HUES64 (cell line): ENCODE data around the gene FAM170A. TPM values are rescaled to one million over a fixed set of nuclear protein-coding genes. Genes with fewer than 3 reads are reported as not detected.

Source experiments
- H3K27ac ChIP-seq: 2 replicates; pipeline ENCODE4 v1.7.0; 2013; ENCODE audit warnings: low read depth, low read length, inconsistent platforms
- H3K27me3 ChIP-seq: 2 replicates; pipeline ENCODE4 v1.6.1; 2013; ENCODE audit warnings: mild to moderate bottlenecking, low read length; ENCODE audit not compliant: insufficient read depth
- H3K36me3 ChIP-seq: 2 replicates; pipeline ENCODE4 v1.6.1; 2013; ENCODE audit warnings: mild to moderate bottlenecking, low read length; ENCODE audit not compliant: insufficient read depth
- H3K4me1 ChIP-seq: 2 replicates; pipeline ENCODE4 v1.6.1; 2013; ENCODE audit warnings: mild to moderate bottlenecking, low read length, moderate library complexity; ENCODE audit not compliant: insufficient read depth
- H3K4me3 ChIP-seq: 2 replicates; pipeline ENCODE4 v1.5.1; 2013; ENCODE audit warnings: mild to moderate bottlenecking, low read length, moderate library complexity
- H3K9ac ChIP-seq: 2 replicates; pipeline ENCODE4 v1.6.1; 2013; ENCODE audit warnings: mild to moderate bottlenecking, low read depth, low read length
- H3K9me3 ChIP-seq: 2 replicates; pipeline ENCODE4 v1.6.1; 2013; ENCODE audit warnings: low read depth, low read length; ENCODE audit not compliant: insufficient read depth
- WGBS: fragments of 150-250, 120-280 bp; methylation state at CpG from one replicate; pipeline ENCODE4 v1.1.7; 2013; ENCODE audit warnings: missing lambda C conversion rate; 5-methylcytosine and 5-hydroxymethylcytosine counted together
- polyA plus RNA-seq, 2 experiments: library from polyadenylated mRNA; stranded (reverse); fragments of 50-300 nt; gene quantifications; one replicate each; pipeline ENCODE4 v1.2.3, GENCODE V29; 2013

Gene FAM170A, protein sequence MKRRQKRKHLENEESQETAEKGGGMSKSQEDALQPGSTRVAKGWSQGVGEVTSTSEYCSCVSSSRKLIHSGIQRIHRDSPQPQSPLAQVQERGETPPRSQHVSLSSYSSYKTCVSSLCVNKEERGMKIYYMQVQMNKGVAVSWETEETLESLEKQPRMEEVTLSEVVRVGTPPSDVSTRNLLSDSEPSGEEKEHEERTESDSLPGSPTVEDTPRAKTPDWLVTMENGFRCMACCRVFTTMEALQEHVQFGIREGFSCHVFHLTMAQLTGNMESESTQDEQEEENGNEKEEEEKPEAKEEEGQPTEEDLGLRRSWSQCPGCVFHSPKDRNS
- 0.25 TPM for polyA plus RNA-seq (2013, experiment 1 of 2)
- polyA plus RNA-seq (2013, experiment 2 of 2): not detected

DNA sequence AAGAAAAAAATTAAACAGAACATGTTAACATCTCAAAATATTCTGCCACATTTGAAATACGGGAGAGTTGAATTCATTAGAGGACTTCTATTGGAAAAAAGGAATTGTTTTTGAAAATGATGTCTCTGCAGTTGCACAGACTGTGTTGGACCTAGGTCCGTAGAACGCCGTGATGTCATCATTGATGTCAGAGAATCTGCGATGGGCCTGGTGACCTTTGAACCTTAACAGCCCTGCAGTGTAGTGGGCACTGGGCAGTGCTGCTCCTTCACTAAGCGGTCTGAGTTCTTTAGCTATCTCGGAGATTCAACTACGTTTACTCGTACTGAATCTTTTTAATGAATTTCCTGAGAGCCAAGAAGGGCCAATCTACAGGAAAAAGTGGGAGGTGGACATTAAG, at the start of gene FAM170A:
FAM170A (plus strand) TSS at position 220 of the 400 bp plus-strand sequence. CDS start 211 bp downstream, outside the sequence.
- Histone ChIP-seq H3K27me3 (no peaks in the 10 kb centered on the region), H3K4me1 (no peaks in the 10 kb centered on the region), H3K27ac (no peak within 1 kb of the TSS), H3K36me3 (no peaks in the 10 kb centered on the region), H3K9me3 (no peaks in the 10 kb centered on the region), H3K9ac (no peak within 1 kb of the TSS), H3K4me3 (no peak within 1 kb of the TSS)
- 96% methylated on average over 9 of the region's 9 CpGs for WGBS

DNA sequence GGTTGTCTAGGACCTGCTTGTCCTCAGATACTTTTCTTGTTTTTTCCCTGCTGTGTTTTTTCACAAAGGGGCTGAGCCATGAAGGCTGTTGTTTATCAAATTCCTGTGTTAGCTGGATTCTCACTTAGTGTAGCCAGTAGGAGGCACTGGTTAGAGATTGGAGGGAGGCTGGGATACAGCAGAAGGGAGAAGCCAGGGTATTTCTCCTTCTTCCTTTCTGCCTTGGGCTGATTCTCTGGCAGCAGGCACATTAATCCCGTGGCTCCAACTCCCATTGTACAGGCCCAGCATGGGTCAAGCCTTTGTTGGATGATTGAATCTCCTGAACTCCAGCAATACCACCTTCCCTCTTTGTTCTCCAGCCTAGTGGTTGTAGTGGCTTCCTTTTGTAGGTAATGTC, 46.4 kb upstream of the FAM170A start:
- Histone ChIP-seq H3K9ac (no peak overlapping the region), H3K36me3 (no peaks in the 10 kb centered on the region), H3K27ac (peak overlapping the region; percentile 5; the same call in 1 of the 2 replicates), H3K4me3 (no peak overlapping the region), H3K4me1 (peaks cover 28% of the 10 kb centered on the region), H3K9me3 (no peaks in the 10 kb centered on the region), H3K27me3 (no peaks in the 10 kb centered on the region)
- WGBS: 50% methylated on average over 1 of the region's 1 CpG

DNA sequence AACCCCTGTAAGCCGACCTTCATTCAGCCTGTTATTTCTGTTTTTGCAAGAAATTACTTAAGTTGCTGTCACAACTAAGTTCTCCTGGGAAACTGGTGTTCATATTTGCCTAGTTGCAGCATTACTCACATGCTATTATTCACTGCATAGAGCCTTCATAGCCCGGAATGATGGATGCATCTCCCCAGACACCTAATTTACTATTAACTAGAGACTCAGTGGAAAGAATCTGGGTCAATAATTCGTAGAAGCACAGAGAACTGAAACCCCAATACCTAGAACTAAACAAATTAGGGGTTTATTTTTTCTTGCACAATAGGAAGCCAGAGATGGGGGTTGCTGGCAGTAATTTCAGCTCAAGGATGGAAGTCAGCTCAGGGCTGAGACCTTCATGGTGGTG, 45.7 kb upstream of the FAM170A start:
- Histone ChIP-seq H3K27me3 (no peaks in the 10 kb centered on the region), H3K27ac (no peak overlapping the region), H3K9ac (no peak overlapping the region), H3K4me3 (no peak overlapping the region), H3K9me3 (peaks cover 2% of the 10 kb centered on the region; the same call in 1 of the 2 replicates), H3K4me1 (peaks cover 28% of the 10 kb centered on the region), H3K36me3 (no peaks in the 10 kb centered on the region)
- 79% methylated on average over 3 of the region's 3 CpGs for WGBS

DNA sequence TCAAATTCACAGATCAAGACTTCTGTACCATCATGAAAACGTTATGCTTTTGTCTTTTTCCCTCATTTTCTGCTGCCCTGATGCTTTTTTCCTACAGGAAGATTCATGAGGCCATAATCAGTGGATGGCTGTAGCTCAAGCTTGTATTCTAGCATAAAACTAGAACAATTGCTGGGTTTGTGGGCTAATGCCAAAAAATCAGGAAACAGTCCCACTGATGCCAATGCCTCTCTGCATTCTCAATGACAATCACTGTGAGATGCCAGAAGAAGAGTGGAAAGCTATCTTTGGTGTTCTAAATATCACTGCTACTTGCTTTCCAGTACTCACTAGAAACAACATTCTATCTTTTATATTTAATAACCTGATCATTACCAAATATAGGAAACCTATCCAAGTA, 33.3 kb upstream of the FAM170A start:
- 92% methylated on average over 1 of the region's 1 CpG for WGBS
- no peak overlapping the region for H3K4me3 ChIP-seq
- H3K27ac ChIP-seq: no peak overlapping the region
- H3K36me3 ChIP-seq: no peaks in the 10 kb centered on the region
- no peak overlapping the region for H3K9ac ChIP-seq
- H3K27me3 ChIP-seq: no peaks in the 10 kb centered on the region
- no peaks in the 10 kb centered on the region for H3K4me1 ChIP-seq
- peaks cover 6% of the 10 kb centered on the region; the same call in 1 of the 2 replicates for H3K9me3 ChIP-seq

DNA sequence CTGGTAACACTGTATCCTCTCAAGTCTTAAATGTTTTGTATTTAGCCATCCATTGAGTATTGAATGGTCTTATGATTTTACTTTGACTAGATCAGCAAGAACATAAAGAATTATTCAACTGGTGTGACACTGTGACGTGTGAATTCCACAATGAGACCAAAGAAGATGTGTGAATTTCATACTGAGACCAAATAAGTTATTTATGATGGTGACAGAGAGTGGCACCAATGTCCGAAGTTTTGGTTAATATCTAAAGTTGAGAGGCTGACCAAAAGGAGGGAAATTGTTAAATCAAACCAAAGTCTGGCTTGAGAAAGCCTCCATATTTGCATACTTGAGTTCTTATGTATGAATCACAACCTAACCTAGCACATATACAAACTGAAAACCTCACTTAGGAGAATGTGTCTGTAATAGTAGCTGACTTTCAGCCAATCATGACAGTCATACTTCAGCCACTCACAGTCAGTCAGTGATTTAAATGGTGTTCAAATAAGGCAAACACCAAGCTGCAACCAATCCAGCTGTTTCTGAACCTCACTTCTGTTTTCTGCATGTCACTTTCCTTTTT, 31.5 kb upstream of the FAM170A start:
- 87% methylated on average over 2 of the region's 2 CpGs for WGBS

DNA sequence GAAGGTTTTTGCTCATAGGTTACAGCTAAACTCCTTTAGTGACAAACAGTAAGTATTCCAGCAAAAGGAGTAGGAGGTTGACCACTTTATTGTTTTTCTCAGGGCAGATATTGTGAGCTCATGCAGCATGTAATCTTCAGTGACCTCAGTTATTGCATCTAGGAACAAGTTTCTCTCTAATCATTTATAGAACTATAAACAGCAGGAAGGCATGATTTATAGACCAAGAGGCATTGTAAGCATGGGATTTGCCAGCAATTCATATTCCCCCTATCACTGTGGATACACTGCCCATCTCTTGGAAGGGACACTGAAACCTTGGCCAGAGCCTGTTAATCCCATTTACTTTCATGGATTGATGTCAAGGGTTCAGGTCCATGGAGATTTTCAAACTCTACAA, 15.4 kb upstream of the FAM170A start:
- H3K27ac ChIP-seq: no peak overlapping the region

More for the DNA sequence above, 31.5 kb upstream of the FAM170A start:
- peaks cover 6% of the 10 kb centered on the region; the same call in 1 of the 2 replicates for H3K9me3 ChIP-seq
- H3K9ac ChIP-seq: no peak overlapping the region
- H3K27me3 ChIP-seq: no peaks in the 10 kb centered on the region
- no peak overlapping the region for H3K4me3 ChIP-seq
- H3K36me3 ChIP-seq: no peaks in the 10 kb centered on the region
- no peak overlapping the region for H3K27ac ChIP-seq
- H3K4me1 ChIP-seq: no peaks in the 10 kb centered on the region

DNA sequence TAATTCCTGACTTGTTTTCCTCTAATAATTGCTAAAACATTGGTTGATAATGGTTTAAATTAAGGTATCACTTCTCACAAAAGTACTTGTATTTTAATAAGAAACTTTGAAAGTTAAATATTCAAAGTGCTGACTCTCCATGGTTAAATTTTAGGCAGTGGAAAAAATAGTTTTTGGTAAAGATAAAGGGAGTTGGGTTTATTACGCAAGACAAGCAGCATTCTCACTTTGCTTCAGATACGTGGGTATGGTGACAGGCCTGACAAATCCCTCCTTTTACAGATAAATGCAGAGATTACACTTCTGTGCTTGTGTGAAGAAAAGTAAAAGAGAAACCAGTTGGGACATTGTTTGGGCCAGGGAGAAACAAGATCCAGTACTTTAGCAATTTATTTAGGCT, 14.5 kb upstream of the FAM170A start:
- 93% methylated on average over 2 of the region's 2 CpGs for WGBS
- peaks cover 6% of the 10 kb centered on the region; the same call in 1 of the 2 replicates for H3K4me1 ChIP-seq
- no peaks in the 10 kb centered on the region for H3K27me3 ChIP-seq
- no peaks in the 10 kb centered on the region for H3K36me3 ChIP-seq
- H3K4me3 ChIP-seq: no peak overlapping the region
- no peaks in the 10 kb centered on the region for H3K9me3 ChIP-seq
- no peak overlapping the region for H3K27ac ChIP-seq
- H3K9ac ChIP-seq: no peak overlapping the region

More for the DNA sequence above, 15.4 kb upstream of the FAM170A start:
- Histone ChIP-seq H3K36me3 (no peaks in the 10 kb centered on the region), H3K27me3 (no peaks in the 10 kb centered on the region), H3K9ac (no peak overlapping the region), H3K4me3 (no peak overlapping the region), H3K9me3 (no peaks in the 10 kb centered on the region), H3K4me1 (peaks cover 13% of the 10 kb centered on the region; the same call in 1 of the 2 replicates)

DNA sequence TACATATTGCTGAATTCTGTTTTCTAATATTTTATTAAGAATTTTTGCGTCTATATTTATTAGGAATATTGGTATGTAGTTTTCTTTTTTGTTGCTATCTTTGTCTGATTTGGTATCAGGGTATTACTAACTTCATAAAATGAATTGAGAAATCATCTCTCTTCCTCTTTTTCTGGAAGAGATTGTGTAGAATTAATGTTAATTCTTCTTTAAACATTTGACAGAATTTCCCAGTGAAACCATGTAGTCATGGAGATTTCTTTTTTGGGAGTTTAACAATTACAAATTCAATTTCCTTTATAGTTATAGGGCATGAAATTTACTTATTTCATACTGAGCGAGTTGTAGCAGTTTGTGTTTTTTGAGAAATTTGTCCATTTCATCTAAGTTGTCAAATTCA, 3.3 kb upstream of the FAM170A start:
- Histone ChIP-seq H3K4me3 (no peak overlapping the region), H3K9ac (no peak overlapping the region), H3K4me1 (no peaks in the 10 kb centered on the region), H3K27me3 (no peaks in the 10 kb centered on the region), H3K36me3 (no peaks in the 10 kb centered on the region), H3K9me3 (no peaks in the 10 kb centered on the region), H3K27ac (no peak overlapping the region)
- 100% methylated on average over 1 of the region's 2 CpGs for WGBS

DNA sequence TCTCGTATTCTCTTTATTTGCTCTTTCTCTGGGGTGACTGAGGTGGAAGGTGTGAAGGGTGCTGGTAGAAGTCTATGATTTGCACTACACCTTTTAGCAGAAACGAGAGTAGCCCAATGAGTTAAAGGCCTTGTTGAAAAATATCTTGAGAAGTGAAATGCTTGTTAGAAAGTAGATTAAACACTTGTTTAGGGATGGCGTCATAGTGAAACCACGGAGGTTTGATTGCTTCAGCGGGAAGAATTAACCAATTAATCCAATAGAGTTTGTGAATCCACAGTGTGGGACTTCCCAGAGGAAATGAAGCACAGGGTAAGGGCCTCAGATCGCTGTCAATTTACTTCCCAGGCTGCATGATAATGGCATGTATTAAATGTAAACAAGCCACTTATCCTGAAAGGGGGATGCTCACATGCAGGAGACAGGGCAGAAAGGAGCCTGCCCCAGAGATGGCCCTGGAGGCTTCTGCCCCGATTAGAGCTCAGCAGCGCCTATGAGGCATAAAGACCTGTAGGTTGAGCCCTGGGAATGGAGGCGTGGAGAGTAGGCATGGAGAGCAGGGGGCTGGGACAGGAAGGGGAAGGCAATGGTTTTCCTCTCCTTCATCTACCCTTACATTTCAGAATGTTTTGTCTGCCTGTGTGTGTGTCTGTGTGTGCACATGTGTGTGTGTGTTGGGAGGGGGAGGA, 1.5 kb downstream of the FAM170A start:
- H3K36me3 ChIP-seq: no peaks in the 10 kb centered on the region
- H3K27me3 ChIP-seq: no peaks in the 10 kb centered on the region
- H3K4me3 ChIP-seq: no peak overlapping the region
- H3K4me1 ChIP-seq: no peaks in the 10 kb centered on the region
- no peaks in the 10 kb centered on the region for H3K9me3 ChIP-seq
- H3K9ac ChIP-seq: no peak overlapping the region
- 89% methylated on average over 9 of the region's 9 CpGs for WGBS
- no peak overlapping the region for H3K27ac ChIP-seq

DNA sequence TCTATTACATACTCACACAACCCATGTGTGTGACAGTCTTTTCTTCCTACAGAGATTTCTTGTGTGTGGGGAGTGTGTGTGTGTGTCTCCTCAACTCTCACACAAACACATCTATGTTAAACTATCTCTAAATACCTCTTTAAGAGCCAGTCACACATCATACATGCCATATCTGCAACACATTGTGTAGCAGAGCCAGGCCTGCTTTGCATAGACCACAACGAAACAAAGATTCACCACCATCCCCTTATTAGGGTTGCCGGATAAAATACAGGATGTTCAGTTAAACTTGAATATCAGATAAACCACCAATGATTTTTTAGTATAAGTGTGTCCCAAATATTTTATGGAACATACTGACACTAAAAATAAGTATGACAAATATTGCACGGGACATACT, 2.3 kb downstream of the FAM170A start:
- no peak overlapping the region for H3K9ac ChIP-seq
- H3K9me3 ChIP-seq: no peaks in the 10 kb centered on the region
- H3K27ac ChIP-seq: no peak overlapping the region
- H3K27me3 ChIP-seq: no peaks in the 10 kb centered on the region
- WGBS: 96% methylated on average over 2 of the region's 3 CpGs
- H3K36me3 ChIP-seq: no peaks in the 10 kb centered on the region
- no peaks in the 10 kb centered on the region for H3K4me1 ChIP-seq
- no peak overlapping the region for H3K4me3 ChIP-seq

DNA sequence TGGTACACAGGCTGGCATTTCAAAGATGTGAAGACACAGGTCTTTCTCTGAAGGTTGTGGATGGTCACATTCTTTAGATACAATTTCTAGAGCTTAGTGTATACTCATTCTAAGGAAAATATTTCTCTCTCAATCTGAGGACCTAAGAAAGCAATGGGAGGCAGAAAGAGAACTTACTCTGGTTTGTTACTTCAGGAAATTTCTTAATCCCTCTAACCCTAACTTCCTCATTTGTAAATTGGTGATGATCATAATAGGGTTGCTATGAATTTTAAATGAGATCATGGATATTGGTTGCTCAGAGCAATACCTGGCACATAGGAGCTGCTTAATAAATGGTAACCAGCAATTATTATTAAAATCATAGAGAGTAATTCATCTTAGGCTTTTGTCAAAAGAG, 22.1 kb downstream of the FAM170A start:
- H3K4me3 ChIP-seq: no peak overlapping the region
- H3K4me1 ChIP-seq: no peaks in the 10 kb centered on the region
- no peaks in the 10 kb centered on the region for H3K27me3 ChIP-seq
- no peaks in the 10 kb centered on the region for H3K9me3 ChIP-seq
- no peaks in the 10 kb centered on the region for H3K36me3 ChIP-seq
- H3K27ac ChIP-seq: no peak overlapping the region
- no peak overlapping the region for H3K9ac ChIP-seq
